IMR-90 (cell line): Measurements from ENCODE around the gene SPDEF. TPM values are rescaled to one million over a fixed set of nuclear protein-coding genes. Genes with fewer than 3 reads are reported as not detected.

Source experiments
- ATAC-seq: fragments of 200-7000 bp; cut with Tn5 transposase; 2 replicates; pipeline ENCODE4 v1.9.1; 2020; ENCODE audit warnings: low read depth, mild to moderate bottlenecking, moderate library complexity
- BruUV-seq: library from RNA; stranded (reverse); fragments of 400-500 nt; replicated peaks from 2 replicates; lab custom pipeline; 2021; lab: Mats Ljungman, UMichigan
- CTCF ChIA-PET: fragments of 300-600 bp; formaldehyde crosslinking; extraction: SDS; loops from one replicate; lab custom pipeline; 2021; ENCODE audit warnings: antibody characterized with exemption; lab: Yijun Ruan, JAX
- POLR2A ChIA-PET: fragments of 300-600 bp; sonication (Branson Sonifier 250); formaldehyde crosslinking; loops from one replicate; lab custom pipeline; 2022; ENCODE audit warnings: antibody characterized with exemption; ENCODE audit not compliant: unreplicated experiment; lab: Charles Lee
- DNase-seq: peaks from one replicate; pipeline ENCODE4 v3.0.0; 2013
- H2AFZ ChIP-seq: replicated peaks from 2 replicates; pipeline ENCODE3; 2013; ENCODE audit warnings: low read length, mild to moderate bottlenecking; ENCODE audit not compliant: poor library complexity
- H2AK5ac ChIP-seq: 2 replicates; pipeline ENCODE4 v1.6.1; 2013; ENCODE audit warnings: low read depth, low read length, inconsistent platforms
- H2AK9ac ChIP-seq: replicated peaks from 2 replicates; pipeline ENCODE3; 2013; ENCODE audit warnings: mild to moderate bottlenecking, low read depth, low read length, moderate library complexity; ENCODE audit not compliant: poor library complexity
- H2BK120ac ChIP-seq: 2 replicates; pipeline ENCODE4 v1.6.1; 2013; ENCODE audit warnings: low read depth, low read length, inconsistent platforms
- H2BK15ac ChIP-seq: 3 replicates; pipeline ENCODE4 v1.6.1; 2013; ENCODE audit warnings: low read depth, low read length, inconsistent platforms
- H2BK20ac ChIP-seq: 2 replicates; pipeline ENCODE4 v1.6.1; 2013; ENCODE audit warnings: low read depth, mild to moderate bottlenecking, inconsistent platforms, low read length, moderate library complexity
- H2BK5ac ChIP-seq: 2 replicates; pipeline ENCODE4 v1.6.1; 2013; ENCODE audit warnings: mild to moderate bottlenecking, low read depth, low read length, inconsistent platforms; ENCODE audit not compliant: poor library complexity, severe bottlenecking
- H3K14ac ChIP-seq: replicated peaks from 2 replicates; pipeline ENCODE4 v1.6.1; 2013; ENCODE audit warnings: low read depth, low read length, inconsistent platforms
- H3K18ac ChIP-seq: 2 replicates; pipeline ENCODE4 v1.6.1; 2013; ENCODE audit warnings: low read depth, low read length, control low read depth
- H3K23ac ChIP-seq: 2 replicates; pipeline ENCODE4 v1.6.1; 2013; ENCODE audit warnings: low read depth, low read length, inconsistent platforms
- H3K27ac ChIP-seq: 2 replicates; pipeline ENCODE4 v1.5.1; 2013; ENCODE audit warnings: mild to moderate bottlenecking, control low read depth, low read length; ENCODE audit not compliant: insufficient read depth
- H3K27me3 ChIP-seq: 2 replicates; pipeline ENCODE4 v1.6.1; 2013; ENCODE audit warnings: low read length; ENCODE audit not compliant: control insufficient read depth, insufficient read depth
- H3K36me3 ChIP-seq: 2 replicates; pipeline ENCODE4 v1.6.1; 2013; ENCODE audit warnings: low read length, mixed read lengths; ENCODE audit not compliant: control insufficient read depth, insufficient read depth
- H3K4ac ChIP-seq: 2 replicates; pipeline ENCODE4 v1.6.1; 2013; ENCODE audit warnings: low read depth, low read length, inconsistent platforms
- H3K4me1 ChIP-seq: 2 replicates; pipeline ENCODE4 v1.6.1; 2013; ENCODE audit warnings: low read length, mixed read lengths; ENCODE audit not compliant: control insufficient read depth, insufficient read depth
- H3K4me2 ChIP-seq: 2 replicates; pipeline ENCODE4 v1.6.1; 2013; ENCODE audit warnings: low read depth, mild to moderate bottlenecking, control low read depth, low read length, moderate library complexity
- H3K4me3 ChIP-seq: 2 replicates; pipeline ENCODE4 v1.5.1; 2013; ENCODE audit warnings: low read depth, mild to moderate bottlenecking, control low read depth, low read length, moderate library complexity; ENCODE audit not compliant: insufficient read depth
- H3K56ac ChIP-seq: 2 replicates; pipeline ENCODE4 v1.6.1; 2013; ENCODE audit warnings: low read length, inconsistent platforms; ENCODE audit not compliant: insufficient read depth; ENCODE audit errors: extremely low read depth
- H3K79me1 ChIP-seq, 2 experiments: 2 replicates each; pipeline ENCODE4 v1.6.1; 2013; ENCODE audit warnings: low read length in 2 of 2, inconsistent platforms in 1 of 2, low read depth in 1 of 2
- H3K9ac ChIP-seq: 2 replicates; pipeline ENCODE4 v1.6.1; 2013; ENCODE audit warnings: low read depth, low read length, control low read depth
- H3K9me1 ChIP-seq: 2 replicates; pipeline ENCODE4 v1.6.1; 2013; ENCODE audit warnings: low read length, inconsistent platforms; ENCODE audit not compliant: insufficient read depth
- H3K9me3 ChIP-seq: 2 replicates; pipeline ENCODE4 v1.6.1; 2013; ENCODE audit warnings: low read length; ENCODE audit not compliant: control insufficient read depth, insufficient read depth
- H4K20me1 ChIP-seq: 2 replicates; pipeline ENCODE4 v1.6.1; 2013; ENCODE audit warnings: low read length, inconsistent platforms; ENCODE audit not compliant: insufficient read depth
- H4K5ac ChIP-seq: 2 replicates; pipeline ENCODE4 v1.6.1; 2013; ENCODE audit warnings: mild to moderate bottlenecking, low read depth, low read length, control low read depth
- H4K8ac ChIP-seq, 2 experiments: 2 replicates each; pipeline ENCODE4 v1.6.1; 2013; ENCODE audit warnings: low read depth in 2 of 2, low read length in 2 of 2, control low read depth in 1 of 2, inconsistent platforms in 1 of 2
- H4K91ac ChIP-seq: 2 replicates; pipeline ENCODE4 v1.6.1; 2013; ENCODE audit warnings: low read depth, low read length, inconsistent platforms; ENCODE audit not compliant: insufficient read depth
- BHLHE40 ChIP-seq: fragments of 150-350 bp; IDR thresholded peaks from 2 replicates; pipeline ENCODE4 v1.6.1; 2016; ENCODE audit warnings: mild to moderate bottlenecking, low read depth, low read length
- CEBPB ChIP-seq: IDR thresholded peaks from 2 replicates; pipeline ENCODE4 v1.6.1; 2012; ENCODE audit warnings: low read depth, low read length, improper control_type of control experiment
- MAZ ChIP-seq: IDR thresholded peaks from 2 replicates; pipeline ENCODE4 v1.6.1; 2012; ENCODE audit warnings: low read depth, mild to moderate bottlenecking, low read length, improper control_type of control experiment, moderate library complexity, borderline replicate concordance
- MXI1 ChIP-seq: IDR thresholded peaks from 2 replicates; pipeline ENCODE4 v1.6.1; 2012; ENCODE audit warnings: low read depth, mild to moderate bottlenecking, low read length, moderate library complexity, borderline replicate concordance
- POLR2A ChIP-seq: IDR thresholded peaks from 2 replicates; pipeline ENCODE4 v1.6.1; 2012; ENCODE audit warnings: mild to moderate bottlenecking, low read depth, low read length
- RAD21 ChIP-seq: IDR thresholded peaks from 2 replicates; pipeline ENCODE4 v1.6.1; 2012; ENCODE audit warnings: low read length, improper control_type of control experiment
- SMC3 ChIP-seq: fragments of 150-350 bp; IDR thresholded peaks from 2 replicates; pipeline ENCODE4 v1.6.1; 2016; ENCODE audit warnings: low read depth, mild to moderate bottlenecking, antibody characterized with exemption, low read length, moderate library complexity
- USF2 ChIP-seq: fragments of 150-350 bp; IDR thresholded peaks from 2 replicates; pipeline ENCODE4 v1.6.1; 2017; ENCODE audit warnings: mild to moderate bottlenecking, antibody characterized with exemption, low read length, low read depth
- WGBS, 2 experiments: methylation state at CpG; one replicate each; pipeline versions ENCODE4 v1.1.5 to v1.1.7; 2013; ENCODE audit warnings: missing lambda C conversion rate in 2 of 2; ENCODE audit not compliant: insufficient read length in 1 of 2; ENCODE audit errors: extremely low coverage in 2 of 2; 5-methylcytosine and 5-hydroxymethylcytosine counted together
- dilution Hi-C: fragments of 300-500 bp; cut with HindIII; formaldehyde crosslinking; loops from one replicate; pipeline ENCODE4 v1.14.3; 2018; ENCODE audit warnings: low sequenced_read_pairs; ENCODE audit not compliant: unreplicated experiment
- in situ Hi-C: fragments of 300-500 bp; cut with MboI; formaldehyde crosslinking; loops from 3 replicates; pipeline ENCODE4 v1.14.3; 2019; ENCODE audit warnings: low sequenced_read_pairs, inconsistent platforms, mixed read lengths
- intact Hi-C: fragments of 100-400 bp; cut with micrococcal nuclease; formaldehyde crosslinking; loops from 2 replicates; pipeline ENCODE4 v1.10.0; 2022
- polyA plus RNA-seq, 3 experiments: library from polyadenylated mRNA; depleted of rRNA; stranded (reverse); fragments of >200 nt; gene quantifications; 2 replicates each; pipeline ENCODE4 v1.2.3, GENCODE V29; 2012; ENCODE audit warnings: low replicate concordance in 1 of 3
- total RNA-seq: library from RNA; depleted of rRNA; stranded (reverse); fragments of >200 nt; gene quantifications from 2 replicates; pipeline ENCODE4 v1.2.3, GENCODE V29; 2012

The SPDEF gene
- total and polyA plus RNA-seq, 2 of the 4 experiments (the other 2 are of a cell fraction) = 0.05 TPM; not detected in 1

GRCh38 chr6:34600101-34600500 lies 44.0 kb upstream of the SPDEF start:
- H4K91ac ChIP-seq = no peak overlapping the region
- CTCF ChIA-PET = no interaction called here
- no peak overlapping the region for H3K23ac ChIP-seq
- no peaks in the 10 kb centered on the region for H3K27me3 ChIP-seq
- H3K9ac ChIP-seq = no peak overlapping the region
- no peak overlapping the region for H3K18ac ChIP-seq
- no peak overlapping the region for H3K27ac ChIP-seq
- POLR2A ChIA-PET = no interaction called here
- H4K5ac ChIP-seq = no peak overlapping the region
- H2AK5ac ChIP-seq = no peak overlapping the region
- H3K14ac ChIP-seq = no peak overlapping the region
- H3K9me3 ChIP-seq = no peaks in the 10 kb centered on the region
- no peak overlapping the region for H3K56ac ChIP-seq
- peaks cover 47 to 81% of the 10 kb centered on the region in 2 experiments for H3K79me1 ChIP-seq
- H2BK20ac ChIP-seq = no peak overlapping the region
- H2BK120ac ChIP-seq = no peak overlapping the region
- ATAC-seq (no peak), DNase-seq (no peak)
- H3K4me1 ChIP-seq = peaks cover 12% of the 10 kb centered on the region
- peaks cover 22% of the 10 kb centered on the region for H3K9me1 ChIP-seq
- no peak overlapping the region for H3K4ac ChIP-seq
- H2BK5ac ChIP-seq = no peak overlapping the region
- H3K36me3 ChIP-seq = peaks cover 5% of the 10 kb centered on the region
- WGBS, 2 experiments = 93% methylated on average over 3 of the region's 5 CpGs; no CpG with 5 or more reads in 1 of the 2 experiments
- in situ Hi-C loops = loop anchor here (5.0 to 10.0 kb wide), 4 partner anchors 175 to 433 kb away; partner anchors contain the start of genes RPS10 and SMIM29
- H4K20me1 ChIP-seq = peaks cover 70% of the 10 kb centered on the region
- H2BK15ac ChIP-seq = no peak overlapping the region
- no TSS peak for BruUV-seq
- TF ChIP-seq RAD21 (no peak), CEBPB (no peak), POLR2A (no peak), USF2 (no peak), MAZ (no peak), MXI1 (no peak), SMC3 (no peak), BHLHE40 (no peak)
- no peak overlapping the region for H2AK9ac ChIP-seq
- no peak overlapping the region for H3K4me3 ChIP-seq
- H4K8ac ChIP-seq = no peak overlapping the region
- H3K4me2 ChIP-seq = no peak overlapping the region
- intact Hi-C loops = loop anchor here (10.0 kb wide), 1 partner anchor 535 kb away; no protein-coding TSS in a partner anchor
- dilution Hi-C loops = no loop called here
- H2AFZ ChIP-seq = no peak overlapping the region
